Peyer's patch (tissue), 4 donors: ENCODE measurements around the gene GNB1L. TPM values are rescaled to one million over a fixed set of nuclear protein-coding genes. Genes with fewer than 3 reads are reported as not detected.

Source experiments
- DNase-seq, 3 donors: peaks; one replicate each; pipeline ENCODE4 v3.0.0-alpha.2; 2017 to 2019
- H3K27ac ChIP-seq, 4 donors: fragments of 200-600 bp; sonication (generic); one replicate each; pipeline ENCODE4 v1.5.1; 2016 to 2019
- H3K27me3 ChIP-seq, 2 donors: fragments of 200-600 bp; sonication (generic); one replicate each; pipeline ENCODE4 v1.5.1; 2019
- H3K36me3 ChIP-seq, 3 donors: fragments of 200-600 bp; sonication (generic); one replicate each; pipeline ENCODE4 v1.5.1; 2016 to 2019
- H3K4me1 ChIP-seq, 4 donors: fragments of 200-600 bp; sonication (generic); one replicate each; pipeline ENCODE4 v1.5.1; 2016 to 2019
- H3K4me3 ChIP-seq, 4 donors: fragments of 200-600 bp; sonication (generic); 1 replicate in 3 of 4; 2 replicates in 1 of 4; pipeline ENCODE4 v1.5.1; 2016 to 2019; ENCODE audit warnings: mild to moderate bottlenecking in 1 of 4
- H3K9me3 ChIP-seq, 4 donors: fragments of 200-600 bp; sonication (generic); one replicate each; pipeline ENCODE4 v1.5.1; 2016 to 2019; ENCODE audit warnings: mild to moderate bottlenecking in 1 of 4
- CTCF ChIP-seq, 6 experiments: fragments of 450-650 bp in 4 of 6; fragments of 200-600 bp in 2 of 6; sonication (generic) in 1 of 6; IDR thresholded peaks; one replicate each; pipeline ENCODE4 v1.5.1; 2017 to 2019; ENCODE audit warnings: antibody characterized with exemption in 6 of 6, mild to moderate bottlenecking in 3 of 6, moderate library complexity in 1 of 6
- POLR2A ChIP-seq, 2 donors: fragments of 450-650 bp; IDR thresholded peaks; one replicate each; pipeline ENCODE4 v1.5.1; 2017; ENCODE audit warnings: antibody characterized with exemption in 2 of 2, mild to moderate bottlenecking in 2 of 2, moderate library complexity in 2 of 2
- total RNA-seq, 4 donors: library from RNA; depleted of rRNA; stranded (reverse); fragments of >200 nt; gene quantifications; one replicate each; pipeline ENCODE4 v1.1.0, GENCODE V29; 2016

Gene GNB1L
- total RNA-seq, 4 donors from 2014 or later, result 3.1 to 6.6 (median 4.9) TPM

GRCh38 chr22:19873138-19873959 lies 18.7 kb upstream of the GNB1L start:
- Histone ChIP-seq H3K4me3 (peak overlapping the region in 1 of 4 donors; percentile 13), H3K4me1 (peaks cover 0 to 15% (median 0%) of the 10 kb centered on the region in 4 donors), H3K27ac (peak overlapping the region in 1 of 4 donors; percentile 18), H3K9me3 (no peaks in the 10 kb centered on the region), H3K27me3 (no peaks in the 10 kb centered on the region), H3K36me3 (peaks cover 0 to 5% (median 0%) of the 10 kb centered on the region in 3 donors)
- peak in 2 of 3 donors; percentile 73 to 80 for DNase-seq
- no peak for TF ChIP-seq CTCF (IDR thresholded peaks at IDR 0.05)
- TF ChIP-seq POLR2A (IDR thresholded peaks at IDR 0.05), result no peak

GRCh38 chr22:19872779-19873137 lies 18.1 kb upstream of the GNB1L start:
- H3K4me1 ChIP-seq, result peaks cover 0 to 15% (median 0%) of the 10 kb centered on the region in 4 donors
- H3K36me3 ChIP-seq, result peaks cover 0 to 5% (median 0%) of the 10 kb centered on the region in 3 donors
- H3K27ac ChIP-seq, result peak overlapping the region in 1 of 4 donors; percentile 3
- H3K9me3 ChIP-seq, result no peaks in the 10 kb centered on the region
- DNase-seq, result peak in 2 of 3 donors; percentile 48 to 51
- H3K27me3 ChIP-seq, result no peaks in the 10 kb centered on the region
- TF ChIP-seq POLR2A (IDR thresholded peaks at IDR 0.05), result no peak
- TF ChIP-seq CTCF (IDR thresholded peaks at IDR 0.05), result no peak
- no peak overlapping the region for H3K4me3 ChIP-seq

- Histone ChIP-seq H3K36me3 (peaks cover 0 to 5% (median 0%) of the 10 kb centered on the region in 3 donors), H3K4me3 (no peak overlapping the region), H3K4me1 (peaks cover 0 to 15% (median 0%) of the 10 kb centered on the region in 4 donors), H3K9me3 (no peaks in the 10 kb centered on the region), H3K27ac (no peak overlapping the region), H3K27me3 (no peaks in the 10 kb centered on the region)
- TF ChIP-seq POLR2A (IDR thresholded peaks at IDR 0.05), result no peak
- TF ChIP-seq CTCF (IDR thresholded peaks at IDR 0.05), result no peak
- peak in 1 of 3 donors; percentile 44 for DNase-seq
Measured at GRCh38 chr22:19871845-19872778, 17.4 kb upstream of the GNB1L start.

- TF ChIP-seq POLR2A (IDR thresholded peaks at IDR 0.05), result no peak
- TF ChIP-seq CTCF (IDR thresholded peaks at IDR 0.05), result no peak
- Histone ChIP-seq H3K27ac (no peak overlapping the region), H3K36me3 (no peaks in the 10 kb centered on the region), H3K4me1 (peaks cover 0 to 14% (median 0%) of the 10 kb centered on the region in 4 donors), H3K4me3 (no peak overlapping the region), H3K27me3 (no peaks in the 10 kb centered on the region), H3K9me3 (no peaks in the 10 kb centered on the region)
- DNase-seq, result peak in 1 of 3 donors; percentile 41
Measured at GRCh38 chr22:19871023-19871844, 16.6 kb upstream of the GNB1L start.
